Neural cell (in vitro differentiated cells): ENCODE measurements around the gene ADD2. TPM values are rescaled to one million over a fixed set of nuclear protein-coding genes. Genes with fewer than 3 reads are reported as not detected.

Experiments
- H2AFZ ChIP-seq: fragments of 200-600, 300-800 bp; sonication (generic), shearing (Covaris generic); 2 replicates; pipeline ENCODE4 v1.6.0; 2014; ENCODE audit warnings: low read depth, mild to moderate bottlenecking, antibody characterized with exemption, low read length, moderate library complexity
- H3F3A ChIP-seq: fragments of 200-600 bp; shearing (Covaris generic); 2 replicates; pipeline ENCODE4 v1.6.1; 2016; ENCODE audit warnings: mild to moderate bottlenecking, moderate library complexity, mixed read lengths, antibody characterized with exemption, low read length; ENCODE audit not compliant: insufficient read depth, poor library complexity, severe bottlenecking
- H3K27ac ChIP-seq: fragments of 200-600, 300-800 bp; sonication (generic), shearing (Covaris generic); 2 replicates; pipeline ENCODE4 v1.5.1; 2014; ENCODE audit warnings: mild to moderate bottlenecking, low read length, moderate library complexity
- H3K27me3 ChIP-seq: fragments of 300-800, 200-600 bp; sonication (generic), shearing (Covaris generic); 2 replicates; pipeline ENCODE4 v1.6.0; 2014; ENCODE audit warnings: mild to moderate bottlenecking, low read depth, low read length, moderate library complexity; ENCODE audit not compliant: insufficient read depth
- H3K36me3 ChIP-seq: fragments of 300-800, 200-600 bp; sonication (generic), shearing (Covaris generic); 2 replicates; pipeline ENCODE4 v1.5.1; 2014; ENCODE audit warnings: mild to moderate bottlenecking, antibody characterized with exemption, low read length, moderate library complexity; ENCODE audit not compliant: insufficient read depth
- H3K4me2 ChIP-seq: fragments of 300-800, 200-600 bp; sonication (generic), shearing (Covaris generic); 2 replicates; pipeline ENCODE4 v1.6.0; 2014; ENCODE audit warnings: mild to moderate bottlenecking, low read length
- H3K4me3 ChIP-seq: fragments of 300-800, 200-600 bp; sonication (generic), shearing (Covaris generic); 2 replicates; pipeline ENCODE4 v1.5.1; 2014; ENCODE audit warnings: mild to moderate bottlenecking, low read length, moderate library complexity
- H3K79me2 ChIP-seq: fragments of 200-600 bp; shearing (Covaris generic); replicated peaks from 2 replicates; pipeline ENCODE4 v1.6.0; 2014; ENCODE audit warnings: mild to moderate bottlenecking, low read length, moderate library complexity; ENCODE audit not compliant: insufficient read depth
- H3K9ac ChIP-seq: fragments of 300-800, 200-600 bp; sonication (generic), shearing (Covaris generic); 2 replicates; pipeline ENCODE4 v1.6.1; 2016; ENCODE audit warnings: mild to moderate bottlenecking, low read length, mixed read lengths
- H3K9me2 ChIP-seq: fragments of 200-600 bp; shearing (Covaris generic); 2 replicates; pipeline ENCODE4 v1.6.1; 2016; ENCODE audit warnings: mild to moderate bottlenecking, low read length, mixed read lengths; ENCODE audit not compliant: insufficient read depth
- H3K9me3 ChIP-seq: fragments of 200-600, 300-800 bp; sonication (generic), shearing (Covaris generic); 2 replicates; pipeline ENCODE4 v1.6.1; 2016; ENCODE audit warnings: mild to moderate bottlenecking, mixed run types, low read length, moderate library complexity, mixed read lengths
- H4K20me1 ChIP-seq: fragments of 200-600 bp; shearing (Covaris generic); 2 replicates; pipeline ENCODE4 v1.6.1; 2016; ENCODE audit warnings: mild to moderate bottlenecking, mixed run types; ENCODE audit not compliant: insufficient read depth
- EP300 ChIP-seq: fragments of 450-650 bp; conservative IDR thresholded peaks from 2 replicates; pipeline ENCODE4 v1.6.1; 2014; ENCODE audit warnings: antibody characterized with exemption, mild to moderate bottlenecking, moderate library complexity; ENCODE audit not compliant: poor library complexity, severe bottlenecking
- EZH2 ChIP-seq: fragments of 200-600, 300-800 bp; shearing (Covaris generic), sonication (generic); IDR thresholded peaks from 2 replicates; pipeline ENCODE4 v1.6.1; 2014; ENCODE audit warnings: antibody characterized with exemption, low read length, borderline replicate concordance, mild to moderate bottlenecking; ENCODE audit not compliant: insufficient read depth, poor library complexity, severe bottlenecking
- MXI1 ChIP-seq: fragments of 450-650 bp; conservative IDR thresholded peaks from 2 replicates; pipeline ENCODE4 v1.6.1; 2014; ENCODE audit warnings: antibody characterized with exemption, mild to moderate bottlenecking; ENCODE audit not compliant: poor library complexity, severe bottlenecking
- POLR2AphosphoS5 ChIP-seq: IDR thresholded peaks from 2 replicates; pipeline ENCODE4 v1.6.1; 2012
- RAD21 ChIP-seq: fragments of 450-650 bp; conservative IDR thresholded peaks from 2 replicates; pipeline ENCODE4 v1.6.1; 2014; ENCODE audit warnings: antibody characterized with exemption, mild to moderate bottlenecking, moderate library complexity
- SMC3 ChIP-seq: fragments of 450-650 bp; conservative IDR thresholded peaks from 2 replicates; pipeline ENCODE4 v1.6.1; 2014; ENCODE audit warnings: antibody characterized with exemption, mild to moderate bottlenecking, moderate library complexity; ENCODE audit not compliant: poor library complexity
- TAF1 ChIP-seq: IDR thresholded peaks from 2 replicates; pipeline ENCODE4 v1.6.1; 2012; ENCODE audit warnings: low read depth
- polyA plus RNA-seq: library from polyadenylated mRNA; depleted of rRNA; stranded (reverse); fragments of >200 nt; gene quantifications from 2 replicates; pipeline ENCODE4 v1.2.3, GENCODE V29; 2014
- TF ChIP-seq, protein P1 (sequence below): IDR thresholded peaks from 2 replicates; pipeline ENCODE4 v1.6.1; 2012; ENCODE audit warnings: borderline replicate concordance
- TF ChIP-seq, protein P2 (sequence below): fragments of 450-650 bp; IDR thresholded peaks from 2 replicates; pipeline ENCODE4 v1.5.1; 2014; ENCODE audit warnings: antibody characterized with exemption, mild to moderate bottlenecking, moderate library complexity; ENCODE audit not compliant: poor library complexity, severe bottlenecking

ADD2 gene
- polyA plus RNA-seq, 1 donor from 2014 or later = 52.5 TPM

DNA sequence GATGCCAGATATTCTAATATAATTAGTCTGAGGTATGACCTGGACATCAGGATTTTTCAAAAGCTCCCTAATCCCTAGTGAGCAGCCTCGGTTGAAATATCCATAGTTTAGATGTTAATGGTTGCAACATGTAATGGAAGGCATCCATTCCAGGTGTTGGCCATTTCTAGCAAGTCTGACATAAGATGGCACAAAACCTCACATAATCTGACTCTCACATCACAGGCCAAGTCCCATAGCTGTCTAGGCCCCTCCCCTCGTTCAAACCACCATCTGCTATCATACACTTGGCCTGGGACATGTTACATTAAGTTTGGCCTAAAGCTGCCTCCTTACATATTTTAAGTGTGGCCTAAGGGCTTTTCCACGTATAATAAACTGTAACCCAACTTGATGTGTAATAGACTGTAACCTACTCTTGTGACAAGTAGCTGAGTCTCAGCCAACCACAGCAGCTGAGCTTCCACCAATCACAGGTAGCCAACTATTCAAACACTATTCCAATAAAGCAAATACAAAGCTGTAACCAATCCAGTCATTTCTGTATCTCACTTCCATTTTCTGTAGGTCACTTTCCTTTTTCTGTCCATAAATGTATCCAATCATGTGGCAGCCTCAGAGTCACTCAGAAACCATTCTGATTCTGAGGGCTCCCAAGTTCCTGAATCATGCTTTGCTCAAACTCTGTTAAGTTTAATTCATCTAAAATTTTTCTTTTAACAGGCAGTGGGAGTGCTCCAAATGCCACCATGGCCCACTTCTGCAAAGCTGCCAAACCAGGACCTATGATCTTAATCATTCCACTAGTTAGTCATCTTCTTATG lies 59.4 kb downstream of the ADD2 start:
- no peaks in the 10 kb centered on the region for H3K9me2 ChIP-seq
- H3K27ac ChIP-seq = no peak overlapping the region
- no peak overlapping the region for H2AFZ ChIP-seq
- no peak overlapping the region for H3K4me2 ChIP-seq
- H3K27me3 ChIP-seq = no peaks in the 10 kb centered on the region
- no peak for TF ChIP-seq TAF1
- TF ChIP-seq SMC3 = no peak
- no peak for TF ChIP-seq EP300
- TF ChIP-seq RAD21 = no peak
- TF ChIP-seq EZH2 = no peak
- TF ChIP-seq, protein P1, sequence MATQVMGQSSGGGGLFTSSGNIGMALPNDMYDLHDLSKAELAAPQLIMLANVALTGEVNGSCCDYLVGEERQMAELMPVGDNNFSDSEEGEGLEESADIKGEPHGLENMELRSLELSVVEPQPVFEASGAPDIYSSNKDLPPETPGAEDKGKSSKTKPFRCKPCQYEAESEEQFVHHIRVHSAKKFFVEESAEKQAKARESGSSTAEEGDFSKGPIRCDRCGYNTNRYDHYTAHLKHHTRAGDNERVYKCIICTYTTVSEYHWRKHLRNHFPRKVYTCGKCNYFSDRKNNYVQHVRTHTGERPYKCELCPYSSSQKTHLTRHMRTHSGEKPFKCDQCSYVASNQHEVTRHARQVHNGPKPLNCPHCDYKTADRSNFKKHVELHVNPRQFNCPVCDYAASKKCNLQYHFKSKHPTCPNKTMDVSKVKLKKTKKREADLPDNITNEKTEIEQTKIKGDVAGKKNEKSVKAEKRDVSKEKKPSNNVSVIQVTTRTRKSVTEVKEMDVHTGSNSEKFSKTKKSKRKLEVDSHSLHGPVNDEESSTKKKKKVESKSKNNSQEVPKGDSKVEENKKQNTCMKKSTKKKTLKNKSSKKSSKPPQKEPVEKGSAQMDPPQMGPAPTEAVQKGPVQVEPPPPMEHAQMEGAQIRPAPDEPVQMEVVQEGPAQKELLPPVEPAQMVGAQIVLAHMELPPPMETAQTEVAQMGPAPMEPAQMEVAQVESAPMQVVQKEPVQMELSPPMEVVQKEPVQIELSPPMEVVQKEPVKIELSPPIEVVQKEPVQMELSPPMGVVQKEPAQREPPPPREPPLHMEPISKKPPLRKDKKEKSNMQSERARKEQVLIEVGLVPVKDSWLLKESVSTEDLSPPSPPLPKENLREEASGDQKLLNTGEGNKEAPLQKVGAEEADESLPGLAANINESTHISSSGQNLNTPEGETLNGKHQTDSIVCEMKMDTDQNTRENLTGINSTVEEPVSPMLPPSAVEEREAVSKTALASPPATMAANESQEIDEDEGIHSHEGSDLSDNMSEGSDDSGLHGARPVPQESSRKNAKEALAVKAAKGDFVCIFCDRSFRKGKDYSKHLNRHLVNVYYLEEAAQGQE = no peak
- TF ChIP-seq, protein P2, sequence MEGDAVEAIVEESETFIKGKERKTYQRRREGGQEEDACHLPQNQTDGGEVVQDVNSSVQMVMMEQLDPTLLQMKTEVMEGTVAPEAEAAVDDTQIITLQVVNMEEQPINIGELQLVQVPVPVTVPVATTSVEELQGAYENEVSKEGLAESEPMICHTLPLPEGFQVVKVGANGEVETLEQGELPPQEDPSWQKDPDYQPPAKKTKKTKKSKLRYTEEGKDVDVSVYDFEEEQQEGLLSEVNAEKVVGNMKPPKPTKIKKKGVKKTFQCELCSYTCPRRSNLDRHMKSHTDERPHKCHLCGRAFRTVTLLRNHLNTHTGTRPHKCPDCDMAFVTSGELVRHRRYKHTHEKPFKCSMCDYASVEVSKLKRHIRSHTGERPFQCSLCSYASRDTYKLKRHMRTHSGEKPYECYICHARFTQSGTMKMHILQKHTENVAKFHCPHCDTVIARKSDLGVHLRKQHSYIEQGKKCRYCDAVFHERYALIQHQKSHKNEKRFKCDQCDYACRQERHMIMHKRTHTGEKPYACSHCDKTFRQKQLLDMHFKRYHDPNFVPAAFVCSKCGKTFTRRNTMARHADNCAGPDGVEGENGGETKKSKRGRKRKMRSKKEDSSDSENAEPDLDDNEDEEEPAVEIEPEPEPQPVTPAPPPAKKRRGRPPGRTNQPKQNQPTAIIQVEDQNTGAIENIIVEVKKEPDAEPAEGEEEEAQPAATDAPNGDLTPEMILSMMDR = no peak
- TF ChIP-seq POLR2AphosphoS5 = no peak
- no peak for TF ChIP-seq MXI1
- no peaks in the 10 kb centered on the region for H3K9me3 ChIP-seq
- H3K79me2 ChIP-seq = peaks cover 3% of the 10 kb centered on the region
- H3K4me3 ChIP-seq = no peak overlapping the region
- no peak overlapping the region for H3K9ac ChIP-seq
- H3F3A ChIP-seq = no peaks in the 10 kb centered on the region
- H3K36me3 ChIP-seq = no peaks in the 10 kb centered on the region
- no peaks in the 10 kb centered on the region for H4K20me1 ChIP-seq

GRCh38 chr2:70707706-70708105 lies 60.3 kb downstream of the ADD2 start:
- Histone ChIP-seq H3K4me3 (no peak overlapping the region), H3K9me3 (no peaks in the 10 kb centered on the region), H2AFZ (no peak overlapping the region), H3K4me2 (no peak overlapping the region), H4K20me1 (no peaks in the 10 kb centered on the region), H3K27ac (no peak overlapping the region), H3K9me2 (no peaks in the 10 kb centered on the region), H3K79me2 (no peaks in the 10 kb centered on the region), H3F3A (no peaks in the 10 kb centered on the region), H3K27me3 (no peaks in the 10 kb centered on the region), H3K9ac (no peak overlapping the region), H3K36me3 (no peaks in the 10 kb centered on the region)
- no peak for TF ChIP-seq EZH2
- no peak for TF ChIP-seq MXI1
- TF ChIP-seq, protein P1 = no peak
- TF ChIP-seq SMC3 = no peak
- no peak for TF ChIP-seq EP300
- no peak for TF ChIP-seq POLR2AphosphoS5
- TF ChIP-seq, protein P2 = no peak
- TF ChIP-seq RAD21 = no peak
- no peak for TF ChIP-seq TAF1
